ENCODE data around the gene MET.
A peak's percentile ranks its signal among the peaks of the same experiment; 100 is the strongest.

The MET gene

GRCh38 chr7:116665332-116665996 is 6.5 kb upstream of the MET start:
- DNase-seq: no peak

- no peak for DNase-seq
Observed at GRCh38 chr7:116669769-116670168, 2.2 kb upstream of the MET start.

- no peak for DNase-seq
Observed at GRCh38 chr7:116670409-116671015, 1.5 kb upstream of the MET start.

- DNase-seq: no peak
Observed at GRCh38 chr7:116671111-116671510, 885 bp upstream of the MET start.

GRCh38 chr7:116672596-116673456 is 830 bp downstream of the MET start:
- DNase-seq: peak; percentile 32

GRCh38 chr7:116673457-116673865 is 1.5 kb downstream of the MET start:
- DNase-seq: no peak

- no peak for DNase-seq
Observed at GRCh38 chr7:116674508-116675173, 2.6 kb downstream of the MET start.

GRCh38 chr7:116675812-116676355 is 3.9 kb downstream of the MET start:
- DNase-seq: no peak

GRCh38 chr7:116678780-116679179 is 6.8 kb downstream of the MET start:
- DNase-seq: no peak

GRCh38 chr7:116679500-116679899 is 7.5 kb downstream of the MET start:
- DNase-seq: no peak

- DNase-seq: no peak
Observed at GRCh38 chr7:116683786-116684185, 11.8 kb downstream of the MET start.

- no peak for DNase-seq
Observed at GRCh38 chr7:116686033-116686432, 14.0 kb downstream of the MET start.

GRCh38 chr7:116686812-116687419 is 14.9 kb downstream of the MET start:
- no peak for DNase-seq

GRCh38 chr7:116687801-116688201 is 15.8 kb downstream of the MET start:
- no peak for DNase-seq

- no peak for DNase-seq
Observed at GRCh38 chr7:116689790-116690259, 17.8 kb downstream of the MET start.

- DNase-seq: no peak
Observed at GRCh38 chr7:116691664-116692063, 19.7 kb downstream of the MET start.

GRCh38 chr7:116692401-116693308 is 20.7 kb downstream of the MET start:
- no peak for DNase-seq

- no peak for DNase-seq
Observed at GRCh38 chr7:116696707-116697106, 24.7 kb downstream of the MET start.

GRCh38 chr7:116697152-116697551 is 25.2 kb downstream of the MET start:
- no peak for DNase-seq

GRCh38 chr7:116697761-116698160 is 25.8 kb downstream of the MET start:
- DNase-seq: no peak

- DNase-seq: no peak
Observed at GRCh38 chr7:116698396-116698795, 26.4 kb downstream of the MET start.
